GM10266 (cell line): Measurements from ENCODE around the gene USP6NL.

Source experiments
- DNase-seq: peaks from one replicate; pipeline ENCODE4 v3.0.0; 2012; ENCODE audit errors: extremely low spot score
- TF ChIP-seq, protein P1 (sequence below): IDR thresholded peaks from 2 replicates; pipeline ENCODE4 v1.5.1; 2012; ENCODE audit warnings: mild to moderate bottlenecking, low read depth; ENCODE audit not compliant: control insufficient read depth, insufficient read depth; ENCODE audit errors: missing control alignments

Gene USP6NL

DNA sequence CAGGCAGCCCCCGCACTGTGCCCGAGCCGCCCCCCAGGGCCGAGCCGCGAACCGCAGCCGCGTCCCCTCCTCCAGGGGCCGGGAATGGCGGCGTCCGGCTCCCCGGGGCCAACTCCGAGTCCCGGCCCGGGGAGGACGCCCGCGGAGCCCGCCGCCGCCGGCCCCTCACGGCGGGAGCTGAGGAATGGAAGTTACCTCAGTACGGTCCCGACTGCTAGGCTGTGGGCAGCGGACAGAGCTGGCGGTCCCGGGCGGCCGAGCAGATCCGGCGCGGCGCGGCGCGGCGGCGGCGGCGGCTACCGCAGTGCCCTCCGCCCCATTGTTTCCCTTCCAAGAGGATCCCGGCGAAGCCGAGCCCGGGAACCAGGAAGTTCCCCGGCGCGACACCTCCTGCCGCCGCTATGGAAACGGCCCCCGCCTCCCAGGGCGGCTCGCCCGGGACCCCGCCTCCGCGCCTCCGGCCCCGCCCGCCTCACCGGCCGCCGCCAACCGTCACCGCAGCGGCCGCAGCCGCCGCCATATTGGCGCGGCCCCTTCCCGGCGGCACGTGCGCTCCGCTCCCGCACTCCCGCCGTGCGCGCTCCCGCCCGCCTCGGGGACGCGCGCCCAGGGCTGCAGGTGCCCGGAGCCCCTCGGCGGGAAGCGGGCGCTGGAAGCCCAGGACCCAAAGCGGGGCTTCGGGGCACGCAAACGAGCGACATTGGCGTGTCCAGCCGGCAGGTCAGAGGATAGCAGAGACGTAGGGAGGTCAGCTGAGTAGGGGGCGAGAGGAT is at the start of gene USP6NL:
Gene USP6NL, minus strand, starts transcription at position 403 of the 773 bp plus-strand sequence. CDS start 14,016 bp downstream, outside the sequence.
- peak; percentile 88 for DNase-seq
- TF ChIP-seq, protein P1, sequence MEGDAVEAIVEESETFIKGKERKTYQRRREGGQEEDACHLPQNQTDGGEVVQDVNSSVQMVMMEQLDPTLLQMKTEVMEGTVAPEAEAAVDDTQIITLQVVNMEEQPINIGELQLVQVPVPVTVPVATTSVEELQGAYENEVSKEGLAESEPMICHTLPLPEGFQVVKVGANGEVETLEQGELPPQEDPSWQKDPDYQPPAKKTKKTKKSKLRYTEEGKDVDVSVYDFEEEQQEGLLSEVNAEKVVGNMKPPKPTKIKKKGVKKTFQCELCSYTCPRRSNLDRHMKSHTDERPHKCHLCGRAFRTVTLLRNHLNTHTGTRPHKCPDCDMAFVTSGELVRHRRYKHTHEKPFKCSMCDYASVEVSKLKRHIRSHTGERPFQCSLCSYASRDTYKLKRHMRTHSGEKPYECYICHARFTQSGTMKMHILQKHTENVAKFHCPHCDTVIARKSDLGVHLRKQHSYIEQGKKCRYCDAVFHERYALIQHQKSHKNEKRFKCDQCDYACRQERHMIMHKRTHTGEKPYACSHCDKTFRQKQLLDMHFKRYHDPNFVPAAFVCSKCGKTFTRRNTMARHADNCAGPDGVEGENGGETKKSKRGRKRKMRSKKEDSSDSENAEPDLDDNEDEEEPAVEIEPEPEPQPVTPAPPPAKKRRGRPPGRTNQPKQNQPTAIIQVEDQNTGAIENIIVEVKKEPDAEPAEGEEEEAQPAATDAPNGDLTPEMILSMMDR: no peak

DNA sequence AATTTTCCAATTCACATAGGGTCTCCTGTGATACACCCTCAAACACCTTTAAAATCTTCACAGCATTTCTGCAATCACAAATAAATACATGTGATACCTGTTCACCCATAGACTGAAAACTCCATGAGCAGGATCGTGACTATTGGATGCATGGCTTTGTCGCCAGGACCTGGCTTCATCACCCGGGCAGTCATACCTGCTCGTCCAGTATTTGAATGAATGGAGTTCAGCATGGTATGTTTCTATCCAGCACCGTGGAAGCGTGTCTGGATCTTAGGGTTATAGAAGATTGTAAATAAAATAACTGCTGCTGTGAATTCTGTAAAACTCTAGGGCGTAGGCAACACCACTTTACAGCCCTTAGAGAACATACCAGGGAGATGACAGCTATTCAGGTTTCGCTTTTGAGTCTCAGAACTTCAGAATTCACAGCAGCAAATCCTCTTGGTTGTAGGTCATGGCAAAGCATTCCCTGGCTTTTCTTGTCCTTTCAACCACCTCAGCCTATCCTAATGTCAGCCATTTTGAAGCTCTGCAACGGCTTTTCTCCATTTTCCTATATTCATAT is 47.4 kb upstream of the USP6NL start:
- TF ChIP-seq, protein P1: no peak
- DNase-seq: no peak

DNA sequence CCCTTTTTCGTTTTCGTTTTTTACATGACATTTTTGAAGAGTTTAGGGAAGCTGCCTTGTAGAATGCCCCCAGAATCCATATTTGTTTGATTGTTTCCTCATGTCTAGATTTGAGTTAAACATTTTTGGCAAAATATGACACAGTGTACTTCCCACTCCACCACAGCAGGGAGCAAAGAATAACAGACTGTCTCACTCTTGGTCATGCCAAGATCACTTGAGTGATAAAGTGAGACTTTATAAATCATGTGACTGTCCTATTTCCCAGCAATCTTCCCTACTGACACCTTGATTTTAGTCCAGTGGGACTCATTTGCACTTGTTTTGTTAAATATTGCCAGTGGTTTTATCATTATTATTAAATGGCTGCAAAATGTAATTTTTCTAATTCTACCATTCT is 44.4 kb upstream of the USP6NL start:
- TF ChIP-seq, protein P1: no peak
- no peak for DNase-seq

DNA sequence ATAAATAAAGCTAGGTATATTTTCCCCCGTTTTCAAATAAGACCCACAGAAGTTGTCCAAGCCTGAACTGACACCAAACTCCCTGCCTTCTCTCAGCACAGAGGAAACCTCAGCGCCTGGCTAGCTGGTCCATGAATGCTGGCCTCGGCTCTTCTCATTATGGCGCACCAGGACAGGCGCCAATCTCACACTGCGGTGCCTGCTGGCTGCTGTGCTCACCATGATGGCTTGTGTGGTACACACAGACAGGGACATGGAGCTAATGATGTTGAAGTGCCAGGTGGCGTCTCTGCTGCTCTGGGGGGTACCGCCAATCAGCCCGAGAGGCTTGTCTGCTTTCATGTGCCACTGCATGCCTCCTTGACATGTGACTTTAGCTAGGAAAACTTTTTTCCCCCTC is 43.2 kb upstream of the USP6NL start:
- no peak for DNase-seq
- TF ChIP-seq, protein P1: no peak

DNA sequence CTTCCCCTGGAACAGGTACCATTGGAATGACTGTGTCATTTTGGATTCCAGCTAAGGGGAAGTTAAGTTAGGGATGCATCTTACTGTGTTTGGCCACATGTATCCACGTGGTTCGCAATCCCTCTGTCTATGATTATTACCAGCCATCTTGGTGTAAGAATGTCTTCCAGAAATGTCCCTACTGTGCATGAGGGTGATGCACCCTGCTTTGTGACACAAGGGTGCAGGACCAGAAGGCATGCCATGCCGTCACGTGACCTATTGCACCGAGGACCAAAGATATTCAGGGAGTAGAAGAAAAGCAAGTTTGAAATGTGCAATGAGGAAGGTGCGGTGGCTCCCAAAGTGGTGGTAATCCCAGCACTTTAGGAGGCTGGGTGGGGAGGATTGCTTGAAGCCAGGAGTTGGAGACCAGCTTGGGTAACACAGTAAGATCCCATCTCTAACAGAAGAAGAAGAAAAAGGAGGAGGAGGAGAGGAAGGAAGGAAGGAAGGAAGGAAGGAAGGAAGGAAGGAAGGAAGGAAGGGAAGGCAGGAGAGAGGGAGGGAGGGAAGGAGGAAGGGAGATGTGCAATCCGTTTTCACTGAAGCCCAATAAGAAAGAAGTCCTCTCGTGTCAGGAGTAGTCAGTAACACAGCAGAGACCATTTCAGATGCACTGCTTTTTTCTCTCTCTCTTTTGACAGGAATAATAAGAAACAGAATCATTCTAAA is 42.5 kb upstream of the USP6NL start:
- TF ChIP-seq, protein P1: no peak
- DNase-seq: no peak

DNA sequence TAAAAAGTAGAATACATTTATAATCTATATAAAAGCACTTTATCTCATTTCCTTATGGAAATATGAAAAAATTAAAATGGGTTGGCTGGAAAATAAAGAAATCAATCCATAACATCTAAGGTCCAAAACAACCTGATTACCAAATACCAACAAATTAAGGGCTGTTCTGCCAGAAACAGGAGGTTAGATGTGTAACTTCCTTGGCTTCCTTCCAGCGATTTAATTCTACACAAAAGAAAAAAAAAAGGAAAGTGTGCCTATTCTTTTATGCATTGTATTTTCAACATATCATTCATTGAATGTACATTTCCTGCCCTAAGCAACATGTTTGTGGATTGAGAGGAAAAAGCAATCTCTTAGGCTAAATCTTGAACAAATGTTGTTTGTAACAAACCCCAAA is 36.2 kb upstream of the USP6NL start:
- TF ChIP-seq, protein P1: no peak
- no peak for DNase-seq
